HL-60/S4 treated with retinoic acid at 250 ng/mL for 4 days and 3 days (cell line): ENCODE results near the gene ACKR3.

Experiments used
- in situ Hi-C: fragments of 300-500 bp; cut with MboI; formaldehyde crosslinking; loops from 2 replicates; pipeline ENCODE4 v1.7.0; 2022; ENCODE audit warnings: low sequenced_read_pairs

Gene ACKR3

DNA sequence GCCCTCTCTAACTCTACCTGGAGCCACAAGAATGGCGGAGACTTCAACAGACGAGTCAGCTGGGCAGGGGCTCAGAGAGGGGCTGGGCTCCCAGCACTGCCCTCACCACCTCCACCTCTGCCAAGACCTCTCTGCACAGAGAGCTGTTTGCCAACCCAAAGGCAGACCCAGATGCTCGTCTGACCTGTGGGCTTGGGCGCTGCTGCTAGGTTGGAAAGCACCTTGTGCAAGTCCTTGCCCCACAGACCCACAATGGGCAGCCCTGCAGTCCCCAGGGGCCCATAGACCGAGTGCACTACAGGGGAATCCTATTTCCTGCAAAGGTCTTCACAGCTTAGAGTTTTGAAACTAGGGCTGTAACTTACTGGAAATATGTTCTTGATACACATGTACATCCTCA lies 13.3 kb downstream of the ACKR3 start:
- in situ Hi-C loops, result no loop called here

- in situ Hi-C loops, result no loop called here
These were observed 14.1 kb downstream of the ACKR3 start for GRCh38 chr2:236583621-236584203.

GRCh38 chr2:236584521-236585384 lies 15.1 kb downstream of the ACKR3 start:
- in situ Hi-C loops, result no loop called here

GRCh38 chr2:236585966-236586365 lies 16.3 kb downstream of the ACKR3 start:
- in situ Hi-C loops, result no loop called here

DNA sequence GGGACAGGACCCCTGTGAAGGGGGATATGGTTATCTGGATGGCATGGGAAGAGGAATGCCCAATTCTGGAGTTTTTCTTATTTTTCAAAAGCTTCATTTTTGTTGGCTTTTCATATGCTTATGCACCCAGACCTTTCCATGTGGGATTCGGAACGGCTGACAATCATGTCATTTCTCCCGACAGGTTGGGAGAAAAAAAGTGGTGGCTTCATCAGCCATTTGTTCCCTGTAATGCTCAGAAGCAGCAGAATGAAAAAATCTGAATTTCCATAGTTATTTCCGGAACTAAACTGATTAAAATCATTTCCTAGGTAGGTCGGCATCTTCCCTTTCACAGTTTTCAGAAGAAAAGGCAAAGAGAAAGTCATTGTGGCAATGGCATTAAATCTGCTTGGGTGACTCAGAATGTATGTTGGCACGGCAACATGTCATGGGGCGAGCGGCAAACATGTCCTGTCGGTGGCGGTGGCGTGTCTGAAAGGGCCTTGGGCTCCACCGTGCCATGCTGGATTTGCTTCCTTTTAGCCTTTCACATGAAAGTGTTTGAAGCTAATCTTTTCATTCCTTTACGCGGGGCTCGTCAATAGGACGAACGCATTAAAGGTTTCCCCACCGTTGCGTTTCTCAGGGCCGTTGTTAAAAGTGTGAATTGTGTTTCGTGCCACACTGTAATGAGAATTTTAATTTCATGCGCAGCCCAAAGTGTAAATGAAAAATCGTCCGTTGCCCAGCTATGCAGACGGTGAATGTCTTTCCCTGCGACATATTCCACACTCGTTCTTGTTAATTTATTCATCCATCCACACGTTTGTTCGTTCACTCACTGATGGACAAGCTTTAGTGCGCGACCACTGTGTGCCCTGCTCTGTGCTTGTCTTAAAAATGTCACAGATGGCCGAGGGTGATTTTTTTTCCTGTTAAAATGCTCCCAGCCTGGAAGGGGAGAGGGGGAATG lies 18.5 kb downstream of the ACKR3 start:
- in situ Hi-C loops, result no loop called here

DNA sequence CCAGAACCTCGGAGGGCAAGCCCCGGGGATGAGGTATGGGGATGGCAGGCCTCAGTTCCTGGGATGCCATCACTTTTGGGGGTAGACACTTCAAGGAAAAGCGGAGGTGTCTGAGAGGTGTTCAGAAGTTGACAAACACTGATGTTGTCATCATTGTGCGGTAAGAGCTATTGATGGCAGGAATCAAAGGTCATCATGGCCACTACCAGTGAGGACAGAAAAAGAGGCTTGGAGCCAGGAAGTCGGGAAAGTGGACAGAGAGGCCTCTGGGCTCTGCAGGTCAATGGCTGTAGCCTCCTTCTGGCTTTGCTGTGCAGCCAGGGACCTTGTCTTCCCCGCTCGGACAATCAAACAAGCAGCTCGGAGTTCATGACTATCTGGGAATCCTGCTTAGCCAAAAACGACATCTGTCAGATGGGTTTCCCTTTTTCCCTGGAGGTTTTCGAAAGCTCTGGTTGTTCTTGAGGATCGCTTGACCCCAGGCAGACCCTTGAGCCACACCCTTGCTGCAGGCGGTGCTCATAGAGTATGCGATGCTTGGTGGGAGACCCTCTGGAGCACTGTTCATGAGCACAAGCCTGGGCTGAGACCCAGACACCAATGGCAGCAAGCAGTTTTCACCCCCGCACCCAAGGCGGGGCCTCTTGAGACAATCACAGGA lies 19.4 kb downstream of the ACKR3 start:
- in situ Hi-C loops, result no loop called here

DNA sequence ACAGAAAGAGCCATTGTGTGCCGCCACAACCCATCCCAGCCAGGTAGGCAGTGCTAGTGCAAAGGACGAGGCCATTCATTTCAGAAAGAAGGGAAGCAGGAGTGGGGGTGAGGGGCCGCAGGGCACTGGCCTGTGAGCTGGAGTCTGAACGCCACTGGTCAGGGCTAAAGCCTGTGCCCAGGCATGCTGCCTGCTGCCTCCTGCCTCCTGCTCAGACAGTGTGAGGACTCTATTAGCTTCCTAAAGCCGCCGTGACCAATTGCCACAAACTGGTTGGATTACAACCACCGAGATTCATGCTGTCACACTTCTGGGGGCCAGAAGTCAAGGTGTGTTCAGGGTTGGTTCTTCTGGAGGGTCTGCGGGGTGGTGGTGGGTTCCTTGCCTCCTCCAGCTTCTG lies 21.2 kb downstream of the ACKR3 start:
- in situ Hi-C loops, result no loop called here

- in situ Hi-C loops, result no loop called here
These were observed 23.2 kb downstream of the ACKR3 start for GRCh38 chr2:236592821-236593220.

DNA sequence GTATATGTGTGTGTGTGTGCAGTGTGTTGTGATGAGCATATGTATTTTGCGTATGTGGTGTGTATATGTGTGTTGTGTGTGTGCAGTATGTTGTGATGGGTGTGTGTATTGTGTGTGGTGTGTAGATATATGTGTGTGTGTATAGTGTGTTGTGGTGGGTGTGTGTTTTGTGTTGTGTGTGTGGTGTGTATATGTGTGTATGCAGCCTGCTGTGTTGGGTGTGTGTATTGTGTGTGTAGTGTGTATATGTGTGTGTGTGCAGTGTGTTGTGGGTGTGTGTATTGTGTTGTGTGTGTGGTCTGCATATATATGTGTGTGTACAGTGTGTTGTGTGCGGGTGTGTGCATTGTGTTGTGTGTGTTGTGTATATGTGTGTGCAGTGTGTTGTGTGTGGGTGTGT lies 23.9 kb downstream of the ACKR3 start:
- in situ Hi-C loops, result no loop called here

DNA sequence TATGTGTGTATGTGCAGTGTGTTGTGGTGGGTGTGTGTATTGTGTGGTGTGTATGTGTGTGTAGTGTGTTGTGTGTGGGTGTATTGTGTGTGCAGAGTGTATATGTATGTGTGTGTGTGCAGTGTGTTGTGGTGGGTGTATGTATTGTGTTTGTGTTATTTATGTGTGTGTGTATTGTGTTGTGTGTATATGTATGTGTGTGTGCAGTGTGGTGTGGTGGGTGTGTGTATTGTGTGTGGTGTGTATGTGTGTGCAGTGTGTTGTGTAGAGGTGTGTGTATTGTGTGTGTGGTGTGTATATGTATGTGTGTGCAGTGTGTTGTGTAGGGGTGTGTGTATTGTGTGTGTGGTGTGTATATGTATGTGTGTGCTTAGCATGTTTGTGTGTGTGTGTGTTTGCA lies 24.3 kb downstream of the ACKR3 start:
- in situ Hi-C loops, result no loop called here

DNA sequence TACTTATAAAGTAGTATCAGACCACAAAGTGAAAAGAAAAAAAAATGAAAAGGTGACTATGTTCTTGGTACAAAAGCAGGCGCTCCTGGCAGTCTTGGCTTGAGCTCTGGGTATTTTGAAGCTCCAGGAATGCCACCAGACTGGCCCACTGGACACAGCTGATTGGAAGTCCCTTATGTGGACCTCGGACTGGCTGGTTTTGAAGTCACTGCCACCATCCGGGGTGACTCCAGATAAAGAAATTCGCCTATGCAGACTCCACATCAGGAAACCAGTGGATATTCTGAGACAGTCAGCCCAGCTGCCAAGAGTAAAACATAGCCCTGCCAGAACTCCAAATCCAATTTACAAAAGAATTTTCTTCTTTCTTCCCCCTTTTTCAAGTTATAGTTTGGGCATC lies 28.0 kb downstream of the ACKR3 start:
- in situ Hi-C loops, result no loop called here

- in situ Hi-C loops, result no loop called here
These were observed 29.4 kb downstream of the ACKR3 start for GRCh38 chr2:236599059-236599458.

- in situ Hi-C loops, result no loop called here
These were observed 30.5 kb downstream of the ACKR3 start for GRCh38 chr2:236600158-236600557.

- in situ Hi-C loops, result no loop called here
These were observed 31.3 kb downstream of the ACKR3 start for GRCh38 chr2:236600892-236601291.

DNA sequence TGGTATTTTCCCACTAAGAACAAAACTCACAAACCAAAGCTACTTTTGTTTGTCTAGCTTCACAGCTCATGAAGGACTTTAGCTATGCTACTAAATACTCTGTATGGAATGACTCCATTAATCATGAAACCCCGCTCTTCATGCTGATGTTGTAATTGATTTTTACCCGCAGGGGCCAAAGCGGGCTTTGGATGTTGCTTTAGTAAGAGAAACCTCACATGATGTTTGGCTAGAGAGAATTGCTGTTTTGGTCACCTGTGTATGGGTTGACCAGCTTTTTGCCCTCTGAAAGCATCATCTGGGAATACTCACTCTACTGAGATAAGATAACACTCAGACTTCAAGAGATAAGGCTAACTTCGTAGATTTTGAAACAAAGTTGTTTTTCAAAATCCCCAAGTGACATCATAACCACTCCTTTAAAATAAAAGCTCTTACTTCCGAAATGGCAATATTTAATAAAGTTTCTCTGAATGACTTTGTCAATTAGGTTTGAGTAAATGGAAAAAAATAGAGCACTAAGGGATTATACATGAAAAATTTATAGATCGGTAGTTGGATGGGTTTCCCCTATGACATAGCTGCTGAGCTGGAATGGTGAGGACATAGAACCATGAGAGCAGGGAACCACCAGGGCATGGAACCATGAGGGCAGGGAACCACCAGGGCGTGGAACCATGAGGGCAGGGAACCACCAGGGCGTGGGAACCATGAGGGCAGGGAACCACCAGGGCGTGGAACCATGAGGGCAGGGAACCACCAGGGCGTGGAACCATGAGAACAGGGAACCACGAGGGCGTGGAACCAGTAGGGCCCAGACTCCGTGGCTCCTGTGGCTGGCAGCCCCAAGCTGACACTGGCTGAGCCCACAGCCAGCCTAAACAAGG lies 31.9 kb downstream of the ACKR3 start:
- in situ Hi-C loops, result no loop called here

- in situ Hi-C loops, result no loop called here
These were observed 33.1 kb downstream of the ACKR3 start for GRCh38 chr2:236602678-236603077.

GRCh38 chr2:236603361-236604015 lies 33.9 kb downstream of the ACKR3 start:
- in situ Hi-C loops, result no loop called here

DNA sequence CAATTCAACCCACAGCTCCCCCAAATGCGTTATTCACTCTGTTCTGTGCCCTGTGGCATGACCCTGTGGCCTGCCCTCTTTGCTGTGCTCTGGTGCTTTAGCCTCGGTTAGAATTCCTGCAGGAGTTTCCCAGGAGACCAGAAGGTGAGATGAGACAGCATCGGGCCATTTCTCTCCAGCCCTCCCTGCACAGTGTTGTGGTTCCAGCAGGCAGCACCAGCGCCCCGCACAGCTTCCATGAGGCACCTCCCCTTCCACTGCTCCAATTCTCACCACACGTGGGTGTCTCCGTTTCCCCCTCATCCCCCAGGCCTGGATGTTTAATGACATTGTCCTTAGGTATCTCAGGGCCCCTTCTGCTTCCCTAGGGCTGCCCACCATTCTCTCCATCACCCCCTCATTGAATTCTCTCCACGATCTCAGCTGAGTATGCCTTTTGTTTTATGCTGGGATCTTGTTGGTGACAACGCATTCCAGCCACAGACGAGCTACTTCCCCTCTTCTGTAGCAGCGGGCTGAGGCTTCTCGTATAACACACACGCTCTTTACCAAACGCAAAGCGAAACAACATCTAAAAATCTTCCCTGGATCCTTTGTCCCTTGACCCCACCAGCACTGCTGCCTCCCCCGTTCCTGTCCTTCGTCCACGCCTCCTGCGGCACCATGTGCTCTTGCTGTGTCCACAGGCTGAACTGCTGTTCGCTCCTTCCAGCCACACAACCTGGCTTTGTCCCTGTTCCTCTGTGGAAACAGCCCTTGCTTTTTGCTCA lies 35.1 kb downstream of the ACKR3 start:
- in situ Hi-C loops, result no loop called here

GRCh38 chr2:236605345-236605734 lies 35.7 kb downstream of the ACKR3 start:
- in situ Hi-C loops, result no loop called here
